Natural killer cell treated with Interleukin-12 subunit alpha and Interleukin-12 subunit beta and Interleukin-15 and Interleukin-18, amount 100 ng/mL, for 72 hours (primary cell): ENCODE results near the gene BOC. TPM values are rescaled to one million over a fixed set of nuclear protein-coding genes. Genes with fewer than 3 reads are reported as not detected.

Source experiments
- ATAC-seq, 2 donors: fragments of 150-1000 bp; cut with Tn5 transposase in 1 of 2; sonication (Bioruptor Pico), chemical (Tn5 transposase) in 1 of 2; 2 replicates each; pipeline ENCODE4 v1.10.0; 2021
- DNase-seq: peaks from one replicate; pipeline ENCODE4 v3.0.0; 2022; ENCODE audit warnings: low spot score
- H3K27ac Mint-ChIP-seq, 2 donors: 1 replicate in 1 of 2; 2 replicates in 1 of 2; pipeline ENCODE4 v1.8.0; 2022; ENCODE audit warnings: mixed read lengths in 2 of 2, mild to moderate bottlenecking in 1 of 2, moderate library complexity in 1 of 2
- H3K27me3 Mint-ChIP-seq, 2 donors: 1 replicate in 1 of 2; 2 replicates in 1 of 2; pipeline ENCODE4 v1.8.0; 2022; ENCODE audit warnings: mixed read lengths in 2 of 2
- H3K36me3 Mint-ChIP-seq: one replicate; pipeline ENCODE4 v1.8.0; 2022; ENCODE audit warnings: mixed read lengths
- H3K4me1 Mint-ChIP-seq, 2 donors: 1 replicate in 1 of 2; 2 replicates in 1 of 2; pipeline ENCODE4 v1.8.0; 2022; ENCODE audit warnings: low read depth in 2 of 2, mixed read lengths in 2 of 2, mild to moderate bottlenecking in 1 of 2
- H3K4me3 Mint-ChIP-seq: one replicate; pipeline ENCODE4 v1.8.0; 2022; ENCODE audit warnings: mixed read lengths
- H3K9me3 Mint-ChIP-seq: 2 replicates; pipeline ENCODE4 v1.8.0; 2022; ENCODE audit warnings: mixed read lengths
- total RNA-seq, 2 donors: library from RNA; stranded (reverse); gene quantifications; one replicate each; pipeline ENCODE4 v1.2.3, GENCODE V29; 2022

Gene BOC
- total RNA-seq, 2 donors from 2014 or later: 1.5 TPM; not detected in 1

DNA sequence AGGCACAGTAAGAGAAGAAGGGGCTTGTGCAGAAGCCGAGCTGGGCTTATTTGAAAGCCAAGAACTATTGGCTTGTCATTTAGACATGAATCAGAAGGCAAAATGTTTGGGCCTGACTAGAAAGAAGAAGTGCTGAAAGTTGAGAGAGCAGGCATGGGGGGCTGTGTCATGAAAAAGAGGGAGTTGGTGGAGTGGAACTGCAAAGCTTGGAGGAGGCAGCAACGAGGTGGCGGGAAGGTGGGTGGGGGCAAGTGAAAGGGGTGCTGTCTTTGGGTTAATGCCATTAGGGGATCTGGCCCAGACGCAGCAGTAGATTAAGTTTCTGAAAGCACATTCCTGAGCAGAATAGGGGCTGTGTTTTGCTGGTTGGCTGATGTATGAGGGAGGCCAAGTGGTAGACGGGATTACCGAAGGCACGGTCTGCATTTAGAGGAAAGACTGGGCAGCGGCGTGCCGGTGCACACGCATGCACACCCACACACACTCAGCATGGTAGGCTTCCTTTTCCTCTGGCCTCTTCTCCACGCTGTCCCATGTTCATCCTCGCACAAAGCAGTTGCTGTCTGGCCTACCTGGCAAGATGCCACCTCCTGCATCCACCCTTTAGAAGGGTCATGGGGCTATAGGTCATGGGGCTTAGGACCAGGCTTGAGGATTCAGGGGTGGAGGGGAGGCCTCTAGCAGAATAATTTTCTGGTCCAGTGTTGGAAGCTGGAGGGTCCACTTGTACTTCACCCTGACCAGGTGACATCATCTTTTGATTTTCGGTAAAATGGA lies 43.0 kb downstream of the BOC start:
- DNase-seq: no peak
- Mint-ChIP-seq H3K27ac (peak overlapping the region in 1 of 2 donors; percentile 8), H3K9me3 (no peaks in the 10 kb centered on the region), H3K36me3 (no peaks in the 10 kb centered on the region), H3K27me3 (peaks cover 12 to 16% of the 10 kb centered on the region in 2 donors), H3K4me1 (no peaks in the 10 kb centered on the region), H3K4me3 (no peak overlapping the region)
- no peak for ATAC-seq

DNA sequence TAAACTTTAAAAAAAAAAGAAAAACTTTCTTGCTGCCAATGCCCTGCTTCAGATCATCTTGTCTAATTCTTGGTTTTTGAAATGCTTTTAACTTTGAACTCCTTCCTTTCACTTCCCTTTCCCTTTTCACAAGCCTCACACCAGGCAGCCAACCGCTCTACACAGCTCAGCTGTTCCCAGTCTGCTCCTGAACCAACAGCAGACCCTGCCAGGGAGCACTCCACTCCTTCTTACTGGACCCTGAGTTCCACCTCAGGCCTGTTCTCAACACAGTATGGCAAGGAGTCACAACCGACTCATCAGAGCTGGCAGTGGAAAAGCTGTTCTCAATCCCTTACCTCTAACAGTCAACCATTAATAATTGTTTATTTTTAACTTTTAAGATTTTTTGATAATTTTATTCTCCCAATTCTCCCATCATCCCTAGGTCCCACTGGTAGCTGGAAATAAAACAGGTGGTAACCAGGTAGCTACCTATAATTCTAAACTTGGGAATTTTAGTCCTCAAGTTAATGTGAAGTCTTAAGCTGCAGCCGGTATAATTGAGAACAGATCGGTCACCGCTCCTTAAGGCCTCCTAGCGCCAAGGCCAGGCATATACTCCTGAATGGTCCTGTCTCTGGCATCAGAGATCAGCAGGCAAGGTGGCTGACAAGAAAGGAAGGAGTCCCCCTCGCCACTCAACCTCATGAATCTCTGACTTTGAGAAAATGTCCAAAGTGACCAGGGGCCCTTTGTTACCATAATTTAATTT lies 43.9 kb downstream of the BOC start:
- ATAC-seq (no peak), DNase-seq (no peak)
- Mint-ChIP-seq H3K27me3 (peaks cover 18 to 25% of the 10 kb centered on the region in 2 donors), H3K27ac (peak overlapping the region in 1 of 2 donors; percentile 26), H3K9me3 (no peaks in the 10 kb centered on the region), H3K4me3 (no peak overlapping the region), H3K4me1 (no peaks in the 10 kb centered on the region), H3K36me3 (no peaks in the 10 kb centered on the region)

DNA sequence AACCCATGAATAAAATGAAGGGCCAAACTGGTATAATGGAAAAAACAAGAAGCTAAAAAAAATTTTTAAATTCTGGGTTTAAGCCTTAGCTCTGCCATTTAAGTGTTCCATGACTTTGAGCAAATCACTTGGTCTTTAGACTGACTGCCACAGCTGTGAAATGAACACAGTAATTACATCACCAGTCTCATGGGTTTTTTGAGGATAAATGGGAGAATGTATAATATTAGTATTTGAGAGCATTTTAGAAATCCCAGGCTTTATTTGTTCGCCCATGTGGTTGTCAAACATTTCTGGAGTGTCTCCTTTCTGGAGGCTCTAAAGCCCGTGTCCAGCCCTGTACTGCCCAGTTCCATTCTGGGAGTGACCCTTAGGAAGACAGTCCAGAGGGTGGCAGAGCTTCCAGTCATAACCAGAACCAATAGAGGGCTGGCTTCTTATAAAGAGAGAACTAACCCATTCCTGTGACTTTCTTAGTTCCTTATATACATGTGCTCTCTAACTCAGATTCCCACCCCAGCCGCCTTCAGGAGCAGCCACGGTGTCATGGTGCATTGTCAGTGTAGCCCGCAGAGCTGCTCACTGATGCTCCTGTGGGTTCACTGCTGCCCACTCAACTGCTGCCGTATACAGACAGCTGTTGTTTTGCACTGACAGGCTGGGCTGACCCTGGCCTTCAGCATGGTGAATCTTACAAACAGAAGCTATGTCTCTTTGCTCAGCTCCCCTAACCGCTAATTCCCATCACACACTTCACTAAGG lies 44.7 kb downstream of the BOC start:
- Mint-ChIP-seq H3K9me3 (no peaks in the 10 kb centered on the region), H3K27me3 (peaks cover 21 to 32% of the 10 kb centered on the region in 2 donors), H3K36me3 (no peaks in the 10 kb centered on the region), H3K4me1 (no peaks in the 10 kb centered on the region), H3K4me3 (no peak overlapping the region), H3K27ac (peak overlapping the region in 1 of 2 donors; percentile 26)
- ATAC-seq: peak in 1 of 2 donors; percentile 15
- no peak for DNase-seq

DNA sequence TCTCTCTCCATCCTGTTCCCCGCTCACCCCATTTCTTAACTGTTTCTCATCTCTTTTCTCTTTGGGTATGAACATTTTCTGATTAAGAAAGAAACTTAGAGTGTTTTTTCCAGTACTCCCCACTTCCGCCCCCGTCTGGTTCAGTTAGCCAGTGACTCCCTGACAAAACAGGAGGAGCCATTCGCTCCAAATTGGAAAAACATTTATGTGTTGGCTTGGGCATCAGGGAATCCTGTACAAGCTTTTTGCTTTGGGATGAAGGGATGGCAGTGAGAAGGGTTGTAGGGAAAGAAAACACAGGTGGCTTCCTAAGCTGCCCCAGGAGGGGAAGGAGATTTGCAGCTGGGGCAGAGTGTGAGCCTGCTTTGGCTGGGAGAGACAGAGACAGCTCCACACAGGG lies 47.0 kb downstream of the BOC start:
- Mint-ChIP-seq H3K27me3 (peaks cover 32 to 48% of the 10 kb centered on the region in 2 donors), H3K27ac (no peak overlapping the region), H3K4me3 (no peak overlapping the region), H3K9me3 (no peaks in the 10 kb centered on the region), H3K4me1 (no peaks in the 10 kb centered on the region), H3K36me3 (no peaks in the 10 kb centered on the region)
- DNase-seq (no peak), ATAC-seq (no peak)

DNA sequence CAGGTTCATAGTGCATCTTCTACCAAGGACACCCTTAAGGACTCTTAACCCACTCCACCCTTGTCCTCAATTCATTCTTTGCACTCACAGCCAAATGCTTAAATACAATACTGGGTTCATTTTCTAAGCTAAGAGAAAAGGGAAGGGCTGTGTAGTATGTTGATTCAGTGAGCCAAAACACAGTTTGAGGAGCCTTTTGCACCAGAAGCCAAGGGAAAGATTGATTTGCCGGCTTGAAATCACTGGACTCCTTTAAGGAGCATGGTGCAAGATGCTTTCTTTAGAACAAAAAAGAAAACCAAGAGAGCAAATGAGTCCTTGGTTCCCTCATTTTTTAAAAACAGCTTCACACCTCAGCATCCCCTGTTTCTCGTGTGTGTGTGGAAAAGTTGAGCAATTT lies 47.8 kb downstream of the BOC start:
- H3K4me3 Mint-ChIP-seq: no peak overlapping the region

DNA sequence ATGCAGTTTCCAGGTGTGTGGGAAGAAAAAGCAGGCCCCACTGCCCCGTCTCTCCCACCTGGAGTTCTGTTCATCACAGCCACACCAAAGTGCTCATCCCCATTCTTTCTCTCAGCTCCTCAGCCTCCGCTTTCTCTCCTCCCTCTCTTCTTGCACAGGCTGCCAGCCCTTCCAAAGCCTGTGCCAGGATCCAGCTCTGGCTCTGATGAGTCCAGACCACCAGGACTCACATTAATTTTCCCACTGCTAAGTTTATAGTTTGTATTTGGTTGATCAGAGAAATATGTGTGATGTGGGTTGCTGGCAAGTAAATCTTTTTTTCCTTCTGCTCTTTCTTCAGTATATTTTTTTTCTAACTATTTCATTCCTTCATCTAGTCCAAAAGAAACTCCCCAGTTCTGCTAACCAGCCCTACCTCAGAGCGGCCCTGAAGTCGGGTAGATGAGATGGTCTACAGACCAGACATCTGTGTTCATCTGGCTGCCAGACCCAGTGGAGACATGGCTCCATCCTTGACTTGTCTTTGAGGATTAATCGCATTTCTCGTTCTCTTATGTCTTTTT lies 49.8 kb downstream of the BOC start:
- H3K27ac Mint-ChIP-seq: peak overlapping the region in 1 of 2 donors; percentile 34
- no peak for ATAC-seq
- H3K4me1 Mint-ChIP-seq: no peaks in the 10 kb centered on the region

More for the DNA sequence above, 47.8 kb downstream of the BOC start:
- Mint-ChIP-seq H3K9me3 (no peaks in the 10 kb centered on the region), H3K36me3 (no peaks in the 10 kb centered on the region), H3K27me3 (peaks cover 27 to 41% of the 10 kb centered on the region in 2 donors), H3K27ac (no peak overlapping the region), H3K4me1 (no peaks in the 10 kb centered on the region)
- DNase-seq (no peak), ATAC-seq (no peak)

DNA sequence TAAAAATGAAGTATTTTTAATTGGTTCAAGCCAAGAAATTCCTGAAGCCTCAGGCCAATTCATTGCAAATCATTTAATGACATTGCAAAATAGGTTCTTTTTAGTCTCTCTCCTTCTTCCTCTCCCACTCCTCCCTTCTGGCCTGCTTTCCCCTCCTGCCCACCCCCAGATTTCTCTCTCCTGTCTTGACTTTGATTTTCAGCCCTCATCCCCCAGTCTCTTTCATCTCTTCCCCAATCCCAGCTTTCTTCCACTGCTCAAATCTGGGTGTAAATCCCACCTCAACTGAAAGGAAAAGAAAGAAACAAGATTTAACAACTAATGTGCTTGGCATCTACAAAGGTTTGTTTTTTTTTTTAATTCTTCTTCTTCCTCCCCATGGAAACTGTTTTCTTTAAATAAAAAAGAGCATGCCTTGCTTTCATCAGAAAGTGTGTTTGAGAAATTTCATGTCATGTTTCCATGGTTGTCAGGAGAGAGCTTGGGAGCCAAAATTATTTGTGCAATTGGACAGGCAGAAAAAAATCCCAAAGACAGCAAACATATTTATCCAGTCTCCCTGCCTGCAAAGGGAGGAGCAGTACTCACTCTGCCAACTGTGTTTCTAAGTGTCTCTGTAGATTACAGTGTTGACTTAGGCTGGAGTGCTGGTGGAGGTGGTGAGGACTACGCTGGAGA lies 50.4 kb downstream of the BOC start:
- Mint-ChIP-seq H3K9me3 (no peaks in the 10 kb centered on the region), H3K27ac (peak overlapping the region in 1 of 2 donors; percentile 34), H3K36me3 (no peaks in the 10 kb centered on the region), H3K4me3 (no peak overlapping the region), H3K27me3 (peaks cover 24 to 41% of the 10 kb centered on the region in 2 donors), H3K4me1 (no peaks in the 10 kb centered on the region)
- ATAC-seq (no peak), DNase-seq (no peak)

More for the DNA sequence above, 49.8 kb downstream of the BOC start:
- no peak overlapping the region for H3K4me3 Mint-ChIP-seq
- no peaks in the 10 kb centered on the region for H3K9me3 Mint-ChIP-seq
- peaks cover 24 to 41% of the 10 kb centered on the region in 2 donors for H3K27me3 Mint-ChIP-seq
- no peaks in the 10 kb centered on the region for H3K36me3 Mint-ChIP-seq
- DNase-seq: no peak

DNA sequence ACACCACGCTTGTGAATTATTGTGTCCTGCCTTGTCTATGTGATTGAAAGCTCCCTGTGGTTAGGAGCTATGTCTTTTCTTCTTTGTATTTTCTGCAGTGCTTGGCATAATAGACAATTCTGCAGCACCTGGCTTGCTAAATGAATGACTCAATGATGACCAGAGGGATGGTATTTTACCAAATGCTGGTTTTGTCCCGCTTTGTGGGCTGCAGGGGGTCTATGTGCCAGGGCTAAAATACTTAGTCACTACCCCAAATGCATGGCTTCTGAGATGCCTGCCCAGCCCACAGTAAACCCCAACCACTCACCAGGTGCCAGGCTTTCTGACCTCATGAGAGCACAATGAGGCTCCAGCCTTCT lies 50.9 kb downstream of the BOC start:
- no peak overlapping the region for H3K4me3 Mint-ChIP-seq
- no peaks in the 10 kb centered on the region for H3K4me1 Mint-ChIP-seq
- H3K36me3 Mint-ChIP-seq: no peaks in the 10 kb centered on the region
- no peak overlapping the region for H3K27ac Mint-ChIP-seq
- ATAC-seq: no peak
- H3K27me3 Mint-ChIP-seq: peaks cover 24 to 41% of the 10 kb centered on the region in 2 donors
- DNase-seq: no peak
- no peaks in the 10 kb centered on the region for H3K9me3 Mint-ChIP-seq

DNA sequence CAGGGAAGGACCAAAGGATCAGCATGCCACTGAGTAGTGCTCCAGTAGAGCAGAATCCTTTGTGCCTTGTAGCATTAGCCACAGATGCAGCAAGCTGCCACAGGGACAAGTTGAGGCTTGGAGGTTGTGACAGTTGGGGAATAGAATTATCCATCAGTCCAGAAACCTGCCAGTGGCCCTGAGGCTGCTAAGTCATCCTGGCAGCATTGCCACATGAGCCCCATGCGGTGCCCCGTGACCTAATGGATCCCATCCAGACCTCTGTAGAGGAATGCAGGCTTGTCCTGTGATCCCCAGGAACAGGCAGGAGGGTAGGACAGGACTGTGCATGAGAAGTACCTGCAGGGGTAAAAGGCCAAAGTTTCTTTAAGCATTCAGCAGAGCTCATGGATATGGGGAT lies 51.7 kb downstream of the BOC start:
- Mint-ChIP-seq H3K27ac (no peak overlapping the region), H3K9me3 (no peaks in the 10 kb centered on the region), H3K27me3 (peaks cover 27 to 39% of the 10 kb centered on the region in 2 donors), H3K4me3 (no peak overlapping the region), H3K4me1 (no peaks in the 10 kb centered on the region), H3K36me3 (no peaks in the 10 kb centered on the region)
- ATAC-seq: no peak
- no peak for DNase-seq

DNA sequence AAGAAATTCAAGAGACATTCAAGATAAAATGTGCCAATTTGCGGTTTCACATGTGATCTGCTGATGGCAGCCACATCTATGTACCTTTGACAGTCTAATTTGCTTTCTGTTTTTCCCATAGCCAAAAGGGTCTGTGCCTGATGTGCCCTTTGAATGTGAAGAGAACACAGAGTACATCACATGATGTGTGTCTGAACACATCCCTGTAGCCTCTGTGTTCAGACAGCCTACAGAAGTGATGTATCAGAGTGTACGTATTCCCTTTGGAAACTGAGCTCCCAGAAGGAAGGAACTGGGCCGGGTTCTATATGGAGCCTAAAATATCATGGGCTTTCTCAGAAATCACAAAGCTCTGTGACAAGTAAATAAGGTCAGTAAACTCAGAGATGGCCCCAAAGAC lies 52.4 kb downstream of the BOC start:
- Mint-ChIP-seq H3K27me3 (peaks cover 27 to 37% of the 10 kb centered on the region in 2 donors), H3K4me1 (no peaks in the 10 kb centered on the region), H3K27ac (no peak overlapping the region), H3K4me3 (no peak overlapping the region), H3K9me3 (no peaks in the 10 kb centered on the region), H3K36me3 (no peaks in the 10 kb centered on the region)
- DNase-seq: no peak
- no peak for ATAC-seq

DNA sequence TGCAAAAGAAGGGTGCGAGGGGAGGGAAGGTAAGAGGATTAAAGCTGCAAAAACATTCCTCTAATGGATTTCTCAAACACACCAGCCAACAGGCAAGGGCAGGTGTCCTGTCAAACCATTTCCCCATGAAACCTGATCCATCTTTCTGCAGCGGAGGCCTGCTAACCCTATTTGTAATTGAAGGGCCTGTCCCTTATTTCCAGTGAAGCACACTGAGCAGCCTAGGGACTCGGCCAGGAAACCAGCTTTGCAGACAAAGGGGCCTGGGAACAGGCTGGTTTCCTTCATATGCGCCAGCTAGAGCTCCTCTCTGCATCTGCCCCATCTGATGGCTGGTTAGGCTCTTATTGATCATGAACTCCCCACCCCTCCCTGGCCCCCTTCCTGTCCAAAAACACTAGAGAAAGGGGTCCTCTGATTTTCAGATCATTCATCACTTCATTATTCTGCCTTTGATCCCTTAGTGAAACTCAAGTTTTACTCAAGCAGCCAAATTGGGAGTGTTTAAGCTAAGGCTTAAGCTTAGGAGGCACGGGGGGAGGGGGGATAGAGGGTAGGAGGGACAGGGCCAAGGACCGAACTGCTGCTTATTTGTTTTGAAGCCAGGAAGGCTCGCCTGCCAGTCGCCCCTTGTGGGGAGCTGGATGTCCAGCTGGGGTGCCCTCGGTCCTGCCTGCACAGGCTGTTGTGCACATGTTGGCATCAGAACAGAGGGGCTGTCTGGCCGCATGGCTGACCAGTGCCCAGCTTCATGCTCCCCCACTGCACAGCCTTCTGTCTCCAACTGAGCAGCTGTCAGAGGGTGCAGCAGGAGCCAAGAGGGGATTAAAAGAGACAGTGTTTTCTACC lies 53.1 kb downstream of the BOC start:
- Mint-ChIP-seq H3K27me3 (peaks cover 27 to 39% of the 10 kb centered on the region in 2 donors), H3K27ac (no peak overlapping the region), H3K4me3 (no peak overlapping the region), H3K4me1 (no peaks in the 10 kb centered on the region), H3K9me3 (no peaks in the 10 kb centered on the region), H3K36me3 (no peaks in the 10 kb centered on the region)
- ATAC-seq (no peak), DNase-seq (no peak)

DNA sequence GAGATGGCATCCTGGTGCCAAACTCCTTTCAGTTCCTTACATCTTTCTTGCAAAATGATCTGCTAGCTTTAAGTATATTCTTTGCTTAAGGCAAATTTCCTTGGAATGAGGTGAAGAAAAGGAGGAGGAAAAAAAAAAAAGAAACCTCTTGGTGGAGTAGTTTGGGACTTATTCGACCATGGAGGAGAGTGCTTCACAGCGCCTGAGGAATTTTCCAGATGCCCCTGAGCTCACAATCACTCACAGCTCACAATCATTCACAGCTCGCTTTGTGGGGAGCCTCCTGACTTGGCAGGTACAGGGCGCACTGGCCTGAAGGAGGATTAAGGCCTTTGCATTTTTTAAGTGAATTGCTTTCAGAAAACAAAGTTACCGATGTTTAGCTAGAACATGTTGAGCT lies 53.9 kb downstream of the BOC start:
- Mint-ChIP-seq H3K4me1 (no peaks in the 10 kb centered on the region), H3K27me3 (peaks cover 22 to 31% of the 10 kb centered on the region in 2 donors), H3K9me3 (no peaks in the 10 kb centered on the region), H3K27ac (no peak overlapping the region), H3K4me3 (no peak overlapping the region), H3K36me3 (no peaks in the 10 kb centered on the region)
- DNase-seq (no peak), ATAC-seq (no peak)
